Effector CD4-positive, alpha-beta T cell (primary cell): ENCODE results near the gene PTPRG.
"Not testable (repeated sequence)": the region's sequence is repeated elsewhere in the genome, so short reads cannot be mapped to it uniquely, and the experiment has no call there.

Experiments used
- DNase-seq: peaks from one replicate; pipeline ENCODE4 v3.0.0-alpha.2; 2020

Gene PTPRG

GRCh38 chr3:61729038-61729634, 167.8 kb downstream of the PTPRG start:
- DNase-seq = no peak

GRCh38 chr3:61730056-61730455, 168.7 kb downstream of the PTPRG start:
- DNase-seq = no peak

- no peak for DNase-seq
Measured at GRCh38 chr3:61730577-61731231, 169.3 kb downstream of the PTPRG start.

- DNase-seq = no peak
Measured at GRCh38 chr3:61733000-61733399, 171.6 kb downstream of the PTPRG start.

- no peak for DNase-seq
Measured at GRCh38 chr3:61733876-61734275, 172.5 kb downstream of the PTPRG start.

- no peak for DNase-seq
Measured at GRCh38 chr3:61734749-61735686, 173.6 kb downstream of the PTPRG start.

GRCh38 chr3:61736506-61736905, 175.1 kb downstream of the PTPRG start:
- no peak for DNase-seq

GRCh38 chr3:61739640-61740039, 178.3 kb downstream of the PTPRG start:
- no peak for DNase-seq

- DNase-seq = no peak
Measured at GRCh38 chr3:61740494-61740893, 179.1 kb downstream of the PTPRG start.

- DNase-seq = no peak
Measured at GRCh38 chr3:61741551-61741950, 180.2 kb downstream of the PTPRG start.

- no peak for DNase-seq
Measured at GRCh38 chr3:61742006-61742405, 180.6 kb downstream of the PTPRG start.

GRCh38 chr3:61743067-61743466, 181.7 kb downstream of the PTPRG start:
- DNase-seq = no peak

- no peak for DNase-seq
Measured at GRCh38 chr3:61743686-61744242, 182.4 kb downstream of the PTPRG start.

- DNase-seq = no peak
Measured at GRCh38 chr3:61748288-61748687, 186.9 kb downstream of the PTPRG start.

- no peak for DNase-seq
Measured at GRCh38 chr3:61750766-61751165, 189.4 kb downstream of the PTPRG start.

GRCh38 chr3:61758839-61759238, 197.5 kb downstream of the PTPRG start:
- DNase-seq = no peak

- not testable (repeated sequence) for DNase-seq
Measured at GRCh38 chr3:61760783-61761182, 199.4 kb downstream of the PTPRG start.

- no peak for DNase-seq
Measured at GRCh38 chr3:61761694-61762430, 200.5 kb downstream of the PTPRG start.

- no peak for DNase-seq
Measured at GRCh38 chr3:61765157-61765876, 203.9 kb downstream of the PTPRG start.

- DNase-seq = no peak
Measured at GRCh38 chr3:61768284-61769037, 207.1 kb downstream of the PTPRG start.
